22Rv1 (cell line): ENCODE measurements around the gene RORC.

Source experiments
- CTCF ChIP-seq: fragments of 450-650 bp; IDR thresholded peaks from 2 replicates; pipeline ENCODE4 v1.5.1; 2017; ENCODE audit warnings: mild to moderate bottlenecking
- ZFX ChIP-seq: fragments of 450-650 bp; IDR thresholded peaks from 2 replicates; pipeline ENCODE4 v1.6.1; 2017; ENCODE audit warnings: antibody characterized with exemption, borderline replicate concordance

- TF ChIP-seq CTCF (no peak), ZFX (no peak)
These were observed 1.7 kb upstream of the RORC start for GRCh38 chr1:151833172-151833900.
